ENCODE measurements around the gene TMEM94. TPM values are rescaled to one million over a fixed set of nuclear protein-coding genes. Genes with fewer than 3 reads are reported as not detected.

TMEM94 gene
- total RNA-seq, 1 experiment from 2014 or later: 109 TPM

GRCh38 chr17:75414488-75414887, 41.9 kb upstream of the TMEM94 start:
- H3K4me1 Mint-ChIP-seq (ENCODE audit: low read depth, unreplicated experiment): no peaks in the 10 kb centered on the region
- no TSS peak for BruUV-seq (replicated peaks)
- H3K9me3 Mint-ChIP-seq (ENCODE audit: unreplicated experiment): no peaks in the 10 kb centered on the region
- no peaks in the 10 kb centered on the region for H3K36me3 Mint-ChIP-seq (ENCODE audit: insufficient read depth, unreplicated experiment)
- H3K4me1 ChIP-seq: peaks cover 6% of the 10 kb centered on the region
- peaks cover 2% of the 10 kb centered on the region for H3K27me3 Mint-ChIP-seq (ENCODE audit: insufficient read depth, unreplicated experiment)
- TF ChIP-seq CTCF (IDR thresholded peaks at IDR 0.05; ENCODE audit: insufficient read depth in 1 of 2, low read depth in 1 of 2, low read length in 1 of 2, severe bottlenecking in 1 of 2, unreplicated experiment in 1 of 2): no peak
- no peaks in the 10 kb centered on the region for H3K36me3 ChIP-seq (ENCODE audit: control insufficient read depth, insufficient read depth, low read length)
- no peak overlapping the region for H3K4me3 ChIP-seq (ENCODE audit: low read depth, low read length)
- H3K9me3 ChIP-seq: no peaks in the 10 kb centered on the region
- intact Hi-C loops (cut with micrococcal nuclease; ENCODE audit: unreplicated experiment): no loop called here
- no peak overlapping the region for H3K27ac Mint-ChIP-seq (ENCODE audit: unreplicated experiment)
- CTCF ChIA-PET: interaction anchor here (0.6 to 0.7 kb wide), 2 partner anchors 91 to 175 kb away, joined by 3 to 7 read pairs; no protein-coding TSS in a partner anchor
- no peaks in the 10 kb centered on the region for H3K27me3 ChIP-seq (replicated peaks; ENCODE audit: control insufficient read depth, insufficient read depth, low read length)
- H3K4me3 Mint-ChIP-seq (ENCODE audit: unreplicated experiment): no peak overlapping the region
- DNase-seq: no peak
- POLR2A ChIA-PET: no interaction called here

GRCh38 chr17:75416006-75416405, 40.4 kb upstream of the TMEM94 start:
- BruUV-seq (replicated peaks): no TSS peak
- no peak for DNase-seq
- Mint-ChIP-seq H3K4me1 (ENCODE audit: low read depth, unreplicated experiment) (no peaks in the 10 kb centered on the region), H3K9me3 (ENCODE audit: unreplicated experiment) (no peaks in the 10 kb centered on the region), H3K36me3 (ENCODE audit: insufficient read depth, unreplicated experiment) (no peaks in the 10 kb centered on the region), H3K27ac (ENCODE audit: unreplicated experiment) (no peak overlapping the region), H3K27me3 (ENCODE audit: insufficient read depth, unreplicated experiment) (peaks cover 2% of the 10 kb centered on the region), H3K4me3 (ENCODE audit: unreplicated experiment) (no peak overlapping the region)
- ChIA-PET POLR2A (interaction anchor here (0.9 kb wide), 1 partner anchor 284 kb away, joined by 3 read pairs; no protein-coding TSS in a partner anchor), CTCF (no interaction called here)
- TF ChIP-seq CTCF (IDR thresholded peaks at IDR 0.05; ENCODE audit: insufficient read depth in 1 of 2, low read depth in 1 of 2, low read length in 1 of 2, severe bottlenecking in 1 of 2, unreplicated experiment in 1 of 2): no peak
- Histone ChIP-seq H3K4me1 (peaks cover 6% of the 10 kb centered on the region), H3K9me3 (no peaks in the 10 kb centered on the region), H3K4me3 (ENCODE audit: low read depth, low read length) (no peak overlapping the region), H3K36me3 (ENCODE audit: control insufficient read depth, insufficient read depth, low read length) (no peaks in the 10 kb centered on the region), H3K27me3 (replicated peaks; ENCODE audit: control insufficient read depth, insufficient read depth, low read length) (no peaks in the 10 kb centered on the region)
- intact Hi-C loops (cut with micrococcal nuclease; ENCODE audit: unreplicated experiment): no loop called here

- ChIA-PET CTCF (interaction anchor here (0.8 kb wide), 1 partner anchor 128 kb away, joined by 3 read pairs; the partner anchor contains the start of gene SLC25A19), POLR2A (interaction anchor here (0.9 kb wide), 1 partner anchor 285 kb away, joined by 3 read pairs; no protein-coding TSS in a partner anchor)
- H3K27me3 Mint-ChIP-seq (ENCODE audit: insufficient read depth, unreplicated experiment): peaks cover 2% of the 10 kb centered on the region
- H3K4me1 Mint-ChIP-seq (ENCODE audit: low read depth, unreplicated experiment): no peaks in the 10 kb centered on the region
- intact Hi-C loops (cut with micrococcal nuclease; ENCODE audit: unreplicated experiment): no loop called here
- TF ChIP-seq CTCF (IDR thresholded peaks at IDR 0.05; ENCODE audit: insufficient read depth in 1 of 2, low read depth in 1 of 2, low read length in 1 of 2, severe bottlenecking in 1 of 2, unreplicated experiment in 1 of 2): no peak
- Histone ChIP-seq H3K36me3 (ENCODE audit: control insufficient read depth, insufficient read depth, low read length) (no peaks in the 10 kb centered on the region), H3K4me1 (peaks cover 6% of the 10 kb centered on the region), H3K27me3 (replicated peaks; ENCODE audit: control insufficient read depth, insufficient read depth, low read length) (no peaks in the 10 kb centered on the region), H3K9me3 (no peaks in the 10 kb centered on the region), H3K4me3 (ENCODE audit: low read depth, low read length) (no peak overlapping the region)
- no peak for DNase-seq
- no peak overlapping the region for H3K4me3 Mint-ChIP-seq (ENCODE audit: unreplicated experiment)
- H3K27ac Mint-ChIP-seq (ENCODE audit: unreplicated experiment): no peak overlapping the region
- no peaks in the 10 kb centered on the region for H3K9me3 Mint-ChIP-seq (ENCODE audit: unreplicated experiment)
- BruUV-seq (replicated peaks): no TSS peak
- H3K36me3 Mint-ChIP-seq (ENCODE audit: insufficient read depth, unreplicated experiment): no peaks in the 10 kb centered on the region
Observed at GRCh38 chr17:75417054-75417580, 39.3 kb upstream of the TMEM94 start.
